H9 (cell line): ENCODE measurements around the gene PTPN7. TPM values are rescaled to one million over a fixed set of nuclear protein-coding genes. Genes with fewer than 3 reads are reported as not detected.

Experiments used
- DNase-seq: peaks from one replicate; pipeline ENCODE4 v3.0.0-alpha.2; 2017
- H2AFZ ChIP-seq: one replicate; pipeline ENCODE4 v1.6.1; 2013; ENCODE audit warnings: mild to moderate bottlenecking, low read length, control low read depth, moderate library complexity
- H2AK5ac ChIP-seq: 2 replicates; pipeline ENCODE4 v1.6.1; 2013; ENCODE audit warnings: low read length, control low read depth, mixed read lengths; ENCODE audit not compliant: insufficient read length
- H2BK120ac ChIP-seq: one replicate; pipeline ENCODE4 v1.6.1; 2013; ENCODE audit warnings: low read depth, mild to moderate bottlenecking, low read length, control low read depth, inconsistent platforms; ENCODE audit not compliant: poor library complexity, severe bottlenecking
- H2BK12ac ChIP-seq: 2 replicates; pipeline ENCODE4 v1.6.1; 2013; ENCODE audit warnings: low read length, control low read depth, mixed read lengths, low read depth; ENCODE audit not compliant: insufficient read length
- H2BK15ac ChIP-seq: 2 replicates; pipeline ENCODE4 v1.6.1; 2013; ENCODE audit warnings: low read depth, low read length, control low read depth
- H2BK20ac ChIP-seq: one replicate; pipeline ENCODE4 v1.6.1; 2013; ENCODE audit warnings: low read depth, mild to moderate bottlenecking, low read length, control low read depth, inconsistent platforms; ENCODE audit not compliant: poor library complexity, severe bottlenecking
- H2BK5ac ChIP-seq: 2 replicates; pipeline ENCODE4 v1.6.1; 2013; ENCODE audit warnings: low read length, control low read depth, mixed read lengths; ENCODE audit not compliant: insufficient read length
- H3K14ac ChIP-seq: 2 replicates; pipeline ENCODE4 v1.6.1; 2013; ENCODE audit warnings: low read length, control low read depth; ENCODE audit not compliant: insufficient read depth
- H3K18ac ChIP-seq: 2 replicates; pipeline ENCODE4 v1.6.1; 2013; ENCODE audit warnings: low read depth, mild to moderate bottlenecking, mixed read lengths, low read length, control low read depth; ENCODE audit not compliant: insufficient read length
- H3K23ac ChIP-seq: 2 replicates; pipeline ENCODE4 v1.6.1; 2013; ENCODE audit warnings: low read length, control low read depth, mixed read lengths, low read depth; ENCODE audit not compliant: insufficient read length
- H3K23me2 ChIP-seq: 2 replicates; pipeline ENCODE4 v1.6.1; 2013; ENCODE audit warnings: low read depth, mild to moderate bottlenecking, mixed read lengths, low read length, control low read depth; ENCODE audit not compliant: insufficient read length, poor library complexity, severe bottlenecking
- H3K27ac ChIP-seq: 2 replicates; pipeline ENCODE4 v1.5.1; 2013; ENCODE audit warnings: low read length, control low read depth, mixed read lengths, low read depth; ENCODE audit not compliant: insufficient read length
- H3K27me3 ChIP-seq: 2 replicates; pipeline ENCODE4 v1.6.1; 2013; ENCODE audit warnings: low read length, control low read depth, inconsistent platforms; ENCODE audit not compliant: insufficient read depth
- H3K4ac ChIP-seq: 2 replicates; pipeline ENCODE4 v1.6.1; 2013; ENCODE audit warnings: low read depth, mild to moderate bottlenecking, control low read depth, inconsistent platforms, low read length, moderate library complexity
- H3K4me1 ChIP-seq: 2 replicates; pipeline ENCODE4 v1.6.1; 2013; ENCODE audit warnings: low read length, control low read depth, inconsistent platforms; ENCODE audit not compliant: insufficient read depth
- H3K4me2 ChIP-seq: 2 replicates; pipeline ENCODE4 v1.6.1; 2013; ENCODE audit warnings: low read length, control low read depth, mixed read lengths; ENCODE audit not compliant: insufficient read length, insufficient read depth
- H3K56ac ChIP-seq: 2 replicates; pipeline ENCODE4 v1.6.1; 2013; ENCODE audit warnings: low read depth, mild to moderate bottlenecking, mixed read lengths, low read length, control low read depth; ENCODE audit not compliant: insufficient read length
- H3K79me1 ChIP-seq: 2 replicates; pipeline ENCODE4 v1.6.1; 2013; ENCODE audit warnings: low read depth, mild to moderate bottlenecking, moderate library complexity, low read length, control low read depth, inconsistent platforms; ENCODE audit not compliant: insufficient read depth, poor library complexity, severe bottlenecking
- H3K79me2 ChIP-seq: 2 replicates; pipeline ENCODE4 v1.6.1; 2013; ENCODE audit warnings: low read length, control low read depth, inconsistent platforms; ENCODE audit not compliant: insufficient read depth
- H3K9ac ChIP-seq: 2 replicates; pipeline ENCODE4 v1.6.1; 2013; ENCODE audit warnings: low read length, control low read depth, mixed read lengths; ENCODE audit not compliant: insufficient read length; ENCODE audit errors: extremely low read depth
- H3K9me3 ChIP-seq: one replicate; pipeline ENCODE4 v1.6.1; 2013; ENCODE audit warnings: low read depth, low read length, inconsistent platforms; ENCODE audit not compliant: control insufficient read depth
- H3T11ph ChIP-seq: one replicate; pipeline ENCODE4 v1.6.1; 2013; ENCODE audit warnings: mild to moderate bottlenecking, low read length, control low read depth, inconsistent platforms
- H4K20me1 ChIP-seq: one replicate; pipeline ENCODE4 v1.6.1; 2013; ENCODE audit not compliant: control insufficient read depth, insufficient read length, insufficient read depth
- H4K5ac ChIP-seq: 2 replicates; pipeline ENCODE4 v1.6.1; 2013; ENCODE audit warnings: low read depth, mild to moderate bottlenecking, mixed read lengths, low read length, control low read depth; ENCODE audit not compliant: insufficient read length
- H4K8ac ChIP-seq: replicated peaks from 2 replicates; pipeline ENCODE4 v1.6.1; 2013; ENCODE audit warnings: low read length, control low read depth, mixed read lengths, low read depth; ENCODE audit not compliant: insufficient read length
- H4K91ac ChIP-seq: 2 replicates; pipeline ENCODE4 v1.6.1; 2013; ENCODE audit warnings: low read depth, mild to moderate bottlenecking, moderate library complexity, mixed read lengths, low read length, control low read depth; ENCODE audit not compliant: insufficient read length
- H3K27ac Mint-ChIP-seq, 3 experiments: 2 replicates in 2 of 3; 3 replicates in 1 of 3; pipeline ENCODE4 v1.8.0; 2020 to 2021; ENCODE audit warnings: mixed read lengths in 3 of 3, mild to moderate bottlenecking in 1 of 3, moderate library complexity in 1 of 3
- H3K27me3 Mint-ChIP-seq: 2 replicates; pipeline ENCODE4 v1.8.0; 2021; ENCODE audit warnings: low read depth, mild to moderate bottlenecking, moderate library complexity, mixed read lengths
- H3K36me3 Mint-ChIP-seq, 3 experiments: 2 replicates in 2 of 3; 3 replicates in 1 of 3; pipeline ENCODE4 v1.8.0; 2020 to 2021; ENCODE audit warnings: low read depth in 3 of 3, mixed read lengths in 3 of 3; ENCODE audit not compliant: insufficient read depth in 1 of 3
- H3K4me1 Mint-ChIP-seq, 2 experiments: 2 replicates each; pipeline ENCODE4 v1.8.0; 2020; ENCODE audit warnings: mixed read lengths in 2 of 2
- H3K4me3 Mint-ChIP-seq, 2 experiments: 2 replicates in 1 of 2; 3 replicates in 1 of 2; pipeline ENCODE4 v1.8.0; 2020 to 2021; ENCODE audit warnings: mild to moderate bottlenecking in 2 of 2, mixed read lengths in 2 of 2, moderate library complexity in 1 of 2
- H3K9me3 Mint-ChIP-seq, 2 experiments: 2 replicates in 1 of 2; 3 replicates in 1 of 2; pipeline ENCODE4 v1.8.0; 2020; ENCODE audit warnings: mild to moderate bottlenecking in 2 of 2, mixed read lengths in 2 of 2, moderate library complexity in 1 of 2
- WGBS: extraction: QIAGEN DNeasy Blood & Tissue Kit; methylation state at CpG from one replicate; pipeline ENCODE4 v1.1.7; 2013; ENCODE audit warnings: missing lambda C conversion rate, low lambda C conversion rate, mixed read lengths; ENCODE audit not compliant: insufficient read length; ENCODE audit errors: extremely low coverage; 5-methylcytosine and 5-hydroxymethylcytosine counted together
- total RNA-seq: library from RNA; stranded (reverse); gene quantifications from 2 replicates; pipeline ENCODE4 v1.2.1, GENCODE V29; 2021
- TF ChIP-seq, protein P1 (sequence below): fragments of 200-600 bp; sonication (generic); conservative IDR thresholded peaks from 3 replicates; pipeline ENCODE4 v1.8.0; 2021; ENCODE audit warnings: antibody characterized with exemption, mild to moderate bottlenecking

Gene PTPN7
- total RNA-seq, 1 experiment from 2014 or later, result 0.72 TPM

DNA sequence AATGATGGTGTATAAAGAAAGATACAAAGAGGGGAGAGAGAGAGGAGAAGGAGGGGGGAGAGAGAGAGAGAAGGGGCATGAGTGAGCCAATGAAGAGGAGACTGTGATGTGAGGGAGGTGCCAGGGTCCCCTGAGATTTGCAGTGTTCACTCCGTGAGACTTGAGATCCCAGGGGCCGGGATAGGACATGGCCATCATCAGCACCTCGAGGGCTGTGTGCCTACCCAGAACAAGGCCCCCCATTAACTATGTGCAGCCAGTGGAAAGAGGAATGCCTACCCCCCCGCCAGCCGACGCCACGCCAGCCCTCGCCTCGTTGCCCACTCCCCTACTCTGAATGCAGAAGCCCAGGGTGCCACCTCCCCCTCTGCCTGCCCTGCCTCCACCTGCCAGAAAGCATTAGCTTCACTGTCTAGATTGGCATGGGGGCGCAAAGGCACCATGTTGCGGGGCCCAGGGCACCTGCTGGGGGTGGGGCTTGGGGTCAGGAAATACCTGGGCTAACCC lies 48.0 kb upstream of the PTPN7 start:
- Histone ChIP-seq H3K9me3 (no peaks in the 10 kb centered on the region), H2BK20ac (no peak overlapping the region), H3K79me1 (no peaks in the 10 kb centered on the region), H3K79me2 (no peaks in the 10 kb centered on the region), H4K5ac (no peak overlapping the region), H3K23ac (no peak overlapping the region), H3T11ph (no peak overlapping the region), H3K4me2 (no peak overlapping the region), H3K4ac (no peak overlapping the region), H3K23me2 (no peaks in the 10 kb centered on the region), H3K9ac (no peak overlapping the region), H2AFZ (no peak overlapping the region), H3K14ac (no peak overlapping the region; the same call in 1 of the 2 replicates), H2BK12ac (no peak overlapping the region), H2BK5ac (no peak overlapping the region), H3K27me3 (no peaks in the 10 kb centered on the region), H3K18ac (no peak overlapping the region), H4K8ac (no peak overlapping the region), H4K91ac (no peak overlapping the region), H3K56ac (no peak overlapping the region), H3K27ac (no peak overlapping the region), H4K20me1 (no peaks in the 10 kb centered on the region), H3K4me1 (no peaks in the 10 kb centered on the region), H2BK120ac (no peak overlapping the region), H2BK15ac (no peak overlapping the region), H2AK5ac (no peak overlapping the region)
- DNase-seq, result no peak
- H3K27ac Mint-ChIP-seq, result no peak overlapping the region
- H3K36me3 Mint-ChIP-seq, result no peaks in the 10 kb centered on the region
- WGBS, result no CpG with 5 or more reads among the region's 11 CpGs
- H3K9me3 Mint-ChIP-seq, result no peaks in the 10 kb centered on the region
- peaks cover 16% of the 10 kb centered on the region for H3K27me3 Mint-ChIP-seq
- H3K4me1 Mint-ChIP-seq, result peaks cover 0 to 10% of the 10 kb centered on the region in 2 experiments; a peak in 3 of 4 replicates
- TF ChIP-seq, protein P1, sequence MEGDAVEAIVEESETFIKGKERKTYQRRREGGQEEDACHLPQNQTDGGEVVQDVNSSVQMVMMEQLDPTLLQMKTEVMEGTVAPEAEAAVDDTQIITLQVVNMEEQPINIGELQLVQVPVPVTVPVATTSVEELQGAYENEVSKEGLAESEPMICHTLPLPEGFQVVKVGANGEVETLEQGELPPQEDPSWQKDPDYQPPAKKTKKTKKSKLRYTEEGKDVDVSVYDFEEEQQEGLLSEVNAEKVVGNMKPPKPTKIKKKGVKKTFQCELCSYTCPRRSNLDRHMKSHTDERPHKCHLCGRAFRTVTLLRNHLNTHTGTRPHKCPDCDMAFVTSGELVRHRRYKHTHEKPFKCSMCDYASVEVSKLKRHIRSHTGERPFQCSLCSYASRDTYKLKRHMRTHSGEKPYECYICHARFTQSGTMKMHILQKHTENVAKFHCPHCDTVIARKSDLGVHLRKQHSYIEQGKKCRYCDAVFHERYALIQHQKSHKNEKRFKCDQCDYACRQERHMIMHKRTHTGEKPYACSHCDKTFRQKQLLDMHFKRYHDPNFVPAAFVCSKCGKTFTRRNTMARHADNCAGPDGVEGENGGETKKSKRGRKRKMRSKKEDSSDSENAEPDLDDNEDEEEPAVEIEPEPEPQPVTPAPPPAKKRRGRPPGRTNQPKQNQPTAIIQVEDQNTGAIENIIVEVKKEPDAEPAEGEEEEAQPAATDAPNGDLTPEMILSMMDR, result no peak
- H3K4me3 Mint-ChIP-seq, result no peak overlapping the region
